Bone marrow (tissue), 2 donors: ENCODE measurements around the gene MGME1.

ENCODE experiments used
- DNase-seq, 2 donors: peaks; one replicate each; lab custom pipeline; 2025; lab: John Stamatoyannopoulos, UW

MGME1 gene

GRCh38 chr20:17940224-17940971, 28.4 kb upstream of the MGME1 start:
- DNase-seq = no peak

DNA sequence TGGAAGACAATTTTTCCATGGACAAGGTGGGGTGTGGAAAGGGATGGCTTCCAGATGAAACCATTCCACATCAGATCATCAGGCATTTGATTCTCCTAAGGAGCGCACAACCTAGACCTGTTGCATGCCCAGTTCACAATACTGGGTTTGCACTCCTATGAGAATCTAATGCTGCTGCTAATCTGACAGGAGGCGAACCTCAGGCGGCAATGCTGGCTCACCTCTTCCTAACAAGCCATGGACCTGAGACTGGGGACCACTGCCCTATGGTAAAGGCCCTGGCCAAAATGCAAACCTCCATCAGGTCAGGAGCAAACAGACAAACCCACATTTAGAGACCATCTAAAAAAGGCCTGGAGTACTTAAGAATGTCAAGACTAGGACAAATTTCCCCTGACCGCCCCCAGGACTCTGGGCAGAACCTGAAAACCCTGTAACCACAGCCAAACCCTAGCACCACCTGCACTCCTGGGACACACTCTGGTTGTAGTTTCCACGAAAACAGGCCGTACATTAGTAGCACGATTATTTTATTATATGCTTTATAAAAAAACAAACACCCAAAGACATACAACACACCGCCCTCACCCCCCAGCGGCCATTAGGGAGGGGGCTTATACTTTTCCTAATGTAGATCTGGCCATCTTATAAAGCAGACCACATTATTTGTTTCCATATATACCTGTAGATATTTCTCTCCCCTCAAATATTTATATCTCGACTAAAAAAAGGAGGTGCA, 27.6 kb upstream of the MGME1 start:
- no peak for DNase-seq

- DNase-seq = no peak
Measured at GRCh38 chr20:17941826-17942196, 27.0 kb upstream of the MGME1 start.

DNA sequence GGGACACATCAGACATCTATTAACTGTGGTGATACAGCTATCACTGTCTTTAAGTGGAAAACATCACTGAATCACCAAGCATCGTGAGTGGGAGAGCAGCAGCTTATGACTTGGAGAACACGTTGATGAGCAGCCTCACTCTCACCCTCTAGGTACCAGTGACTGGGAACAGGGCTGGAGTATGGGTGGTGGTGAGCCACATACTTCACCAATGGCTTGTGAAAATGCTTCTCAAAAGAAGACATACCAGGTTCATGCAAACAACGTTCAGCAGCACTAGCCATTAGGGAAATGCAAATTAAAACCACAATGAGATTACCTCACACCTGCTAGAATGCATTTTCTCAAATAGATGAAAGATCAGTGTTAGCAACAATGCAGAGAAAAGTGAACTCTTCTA, 25.5 kb upstream of the MGME1 start:
- DNase-seq = no peak

DNA sequence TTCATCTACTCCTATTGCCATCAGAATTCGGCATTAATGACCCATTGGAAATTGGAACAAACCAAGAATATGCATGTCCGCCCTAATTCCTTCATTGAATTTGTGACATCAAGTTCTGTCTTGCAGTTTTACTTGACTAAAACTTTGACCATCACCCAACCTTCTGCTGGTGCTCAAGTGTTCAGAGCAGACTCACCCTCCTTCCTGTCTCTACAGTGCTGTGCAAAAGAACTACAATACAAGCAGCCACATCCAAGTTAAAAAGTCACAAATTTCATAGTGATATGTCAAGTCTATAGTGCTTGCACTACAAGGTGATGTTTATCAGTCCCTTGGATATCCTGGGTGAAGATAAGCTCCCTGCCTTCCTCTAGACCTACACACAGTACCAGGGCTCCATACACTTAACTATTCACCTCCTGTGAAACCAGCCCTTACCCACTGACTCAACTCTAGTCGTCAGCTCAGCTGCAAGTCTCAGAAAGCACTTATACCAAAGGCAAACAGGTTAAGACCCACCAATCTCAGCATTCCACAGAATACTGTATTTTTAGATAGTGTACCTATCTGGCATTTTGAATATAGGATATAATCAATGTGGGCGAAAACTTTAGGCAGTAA, 23.9 kb upstream of the MGME1 start:
- DNase-seq = no peak

- DNase-seq = no peak
Measured at GRCh38 chr20:17946040-17946439, 22.8 kb upstream of the MGME1 start.

DNA sequence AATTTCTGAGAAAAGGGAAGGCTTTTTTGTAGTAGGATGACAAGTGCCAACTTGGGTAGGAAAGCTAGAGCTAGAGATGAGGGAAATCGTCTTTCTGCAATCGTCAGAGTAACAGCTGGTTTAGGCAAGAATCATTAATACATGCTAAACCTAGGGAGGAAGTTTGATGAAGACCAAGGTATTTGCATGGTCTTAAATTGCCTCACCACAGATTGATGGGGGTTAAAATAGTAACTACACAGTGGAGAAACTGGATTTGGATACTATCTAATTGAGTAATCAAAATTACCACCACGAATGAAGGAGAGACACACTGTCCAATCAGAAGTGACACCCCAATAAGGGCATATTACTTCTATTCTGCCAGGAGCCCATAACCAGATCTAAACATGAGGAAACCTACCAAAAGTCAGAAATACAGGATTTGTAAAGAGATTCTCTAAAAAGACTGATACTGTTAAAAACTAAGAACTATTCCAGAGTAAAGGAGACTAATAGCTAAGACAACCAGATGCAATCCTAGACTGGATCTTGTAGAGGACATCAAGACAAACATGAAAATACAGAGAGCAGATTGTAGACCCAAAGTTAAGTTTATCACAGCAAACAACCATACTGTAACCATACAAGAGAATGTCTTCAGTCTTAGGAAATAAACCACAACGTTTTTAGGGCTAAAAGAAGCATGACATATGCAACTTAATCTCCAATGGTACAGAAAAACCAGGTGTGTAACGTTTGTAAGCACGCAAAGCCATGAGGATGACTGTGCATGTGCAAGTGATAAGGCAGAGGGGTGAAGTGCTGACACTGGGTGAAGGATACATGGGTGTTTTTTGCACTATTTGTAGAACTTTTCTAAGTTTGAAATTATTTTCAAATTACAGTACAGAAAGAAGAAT, 22.0 kb upstream of the MGME1 start:
- DNase-seq = no peak

GRCh38 chr20:17947474-17947815, 21.4 kb upstream of the MGME1 start:
- DNase-seq = no peak

DNA sequence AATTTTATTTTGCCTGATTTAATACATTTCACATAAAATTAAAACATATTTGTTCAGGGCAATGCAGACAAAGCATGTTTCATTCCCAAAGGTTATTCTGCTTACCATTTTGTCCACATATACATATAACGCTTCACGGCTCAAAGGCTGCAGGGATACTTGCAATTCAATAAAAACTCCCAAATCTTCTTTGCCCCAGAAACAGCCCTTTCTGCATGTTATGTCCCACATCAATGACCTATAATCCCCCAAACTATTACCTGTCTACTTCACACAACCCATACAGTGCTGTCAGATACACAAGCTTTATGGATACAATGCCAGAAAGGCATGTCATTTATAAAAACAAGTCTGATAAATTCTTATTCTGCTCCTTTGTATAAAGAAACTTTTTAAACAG, 20.4 kb upstream of the MGME1 start:
- no peak for DNase-seq

DNA sequence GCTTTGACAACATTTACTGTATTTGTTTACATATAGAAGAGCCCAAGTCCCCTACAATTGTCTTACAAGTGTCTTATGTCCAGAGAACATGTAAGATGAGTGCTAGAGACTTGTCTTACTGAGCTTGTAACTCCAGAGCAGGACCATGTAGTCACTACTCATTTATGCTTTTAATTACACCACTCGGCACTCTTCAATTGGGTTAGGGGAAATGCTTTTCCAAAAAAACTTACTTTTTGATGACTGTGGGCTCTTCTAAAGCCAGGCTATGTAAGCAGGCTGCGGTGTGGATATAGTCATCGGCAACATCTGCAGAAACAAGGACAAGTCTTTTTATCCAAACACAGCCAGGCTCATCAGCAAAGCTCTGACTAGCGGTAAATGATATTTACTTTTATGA, 18.9 kb upstream of the MGME1 start:
- no peak for DNase-seq

DNA sequence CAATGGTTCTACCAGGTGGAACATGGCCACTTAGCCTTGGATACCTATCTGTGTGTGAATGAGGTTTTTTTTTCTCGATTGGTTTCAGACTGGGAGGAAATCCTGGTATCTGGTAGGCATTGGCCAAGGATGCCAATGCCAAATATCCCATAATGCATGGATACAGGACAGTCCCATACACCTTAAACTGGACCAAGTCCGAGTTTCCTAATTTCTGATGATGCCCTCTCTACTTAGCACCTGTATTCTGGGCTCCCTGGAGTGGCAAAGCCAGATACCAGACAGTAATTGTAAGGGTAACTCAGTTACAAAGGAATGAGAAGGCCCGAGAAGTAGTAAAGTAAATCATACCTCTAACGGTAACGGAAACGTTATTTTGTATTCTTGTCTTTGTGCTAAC, 18.1 kb upstream of the MGME1 start:
- no peak for DNase-seq

- no peak for DNase-seq
Measured at GRCh38 chr20:17951323-17951722, 17.5 kb upstream of the MGME1 start.

DNA sequence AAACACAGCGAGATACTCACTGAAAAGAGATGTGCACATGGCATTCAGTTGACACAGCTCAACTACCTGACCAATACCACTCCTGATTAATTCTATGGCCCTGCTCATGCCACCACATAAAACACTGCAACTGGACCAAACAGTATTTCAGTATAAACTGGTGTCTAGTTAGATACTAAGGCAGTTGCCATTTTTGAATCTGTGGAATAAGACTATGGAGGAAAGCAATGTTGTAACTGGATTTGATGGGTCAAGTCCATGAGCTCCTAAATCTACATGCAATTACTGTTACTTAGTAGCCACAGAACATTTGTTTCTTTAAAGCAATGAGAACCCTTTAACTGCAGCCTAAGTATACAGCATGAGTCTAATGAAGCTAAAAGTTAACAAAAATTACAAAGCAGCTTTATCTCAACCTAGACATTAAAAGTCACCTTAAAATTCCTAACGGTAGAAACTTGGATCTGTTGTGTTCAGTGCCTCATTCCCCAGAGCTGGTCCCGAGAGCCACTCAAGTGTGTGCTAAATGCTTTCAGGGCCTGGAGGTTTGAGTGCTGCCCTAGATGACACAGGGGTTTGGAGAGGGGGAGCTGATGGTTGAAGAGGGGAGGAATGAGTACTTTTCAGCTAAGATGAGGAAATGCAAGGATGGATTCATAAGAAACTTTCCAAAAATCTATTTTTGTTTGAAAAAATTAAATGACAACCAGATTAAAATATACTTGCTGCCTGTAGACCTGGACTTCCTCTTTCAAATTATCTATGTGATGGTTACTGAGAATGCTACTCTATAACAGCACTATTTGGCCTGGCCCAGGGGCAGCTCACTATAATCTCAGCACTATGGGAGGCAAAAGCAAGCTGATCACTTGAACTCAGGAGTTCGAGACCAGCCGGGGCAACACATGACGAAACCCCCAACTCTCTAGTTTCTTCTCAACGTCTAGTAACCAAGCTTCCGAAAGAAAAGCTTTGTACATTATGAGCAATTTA, 15.8 kb upstream of the MGME1 start:
- no peak for DNase-seq

DNA sequence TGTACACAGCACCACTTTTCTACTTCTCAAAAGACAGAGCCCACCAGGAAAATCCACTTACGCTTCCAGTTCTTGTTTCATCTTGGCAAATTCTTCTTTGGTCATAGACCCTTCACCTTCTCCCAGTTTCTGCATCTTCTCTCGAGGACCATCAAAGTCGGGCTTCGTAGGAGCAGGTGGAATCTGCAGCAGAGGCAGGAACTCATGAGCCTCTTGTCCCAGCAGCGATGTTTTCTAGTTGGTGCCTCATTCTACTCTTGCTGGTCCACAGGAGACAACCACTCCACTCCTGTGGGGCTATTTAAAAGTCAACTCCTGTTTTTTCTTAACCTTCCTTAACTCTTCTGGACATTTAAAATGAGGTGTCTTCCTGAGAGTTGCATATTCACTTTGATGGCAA, 14.9 kb upstream of the MGME1 start:
- DNase-seq = no peak

GRCh38 chr20:17955302-17955701, 13.5 kb upstream of the MGME1 start:
- no peak for DNase-seq

GRCh38 chr20:17956099-17956685, 12.6 kb upstream of the MGME1 start:
- DNase-seq = no peak

- no peak for DNase-seq
Measured at GRCh38 chr20:17957505-17958363, 11.1 kb upstream of the MGME1 start.

DNA sequence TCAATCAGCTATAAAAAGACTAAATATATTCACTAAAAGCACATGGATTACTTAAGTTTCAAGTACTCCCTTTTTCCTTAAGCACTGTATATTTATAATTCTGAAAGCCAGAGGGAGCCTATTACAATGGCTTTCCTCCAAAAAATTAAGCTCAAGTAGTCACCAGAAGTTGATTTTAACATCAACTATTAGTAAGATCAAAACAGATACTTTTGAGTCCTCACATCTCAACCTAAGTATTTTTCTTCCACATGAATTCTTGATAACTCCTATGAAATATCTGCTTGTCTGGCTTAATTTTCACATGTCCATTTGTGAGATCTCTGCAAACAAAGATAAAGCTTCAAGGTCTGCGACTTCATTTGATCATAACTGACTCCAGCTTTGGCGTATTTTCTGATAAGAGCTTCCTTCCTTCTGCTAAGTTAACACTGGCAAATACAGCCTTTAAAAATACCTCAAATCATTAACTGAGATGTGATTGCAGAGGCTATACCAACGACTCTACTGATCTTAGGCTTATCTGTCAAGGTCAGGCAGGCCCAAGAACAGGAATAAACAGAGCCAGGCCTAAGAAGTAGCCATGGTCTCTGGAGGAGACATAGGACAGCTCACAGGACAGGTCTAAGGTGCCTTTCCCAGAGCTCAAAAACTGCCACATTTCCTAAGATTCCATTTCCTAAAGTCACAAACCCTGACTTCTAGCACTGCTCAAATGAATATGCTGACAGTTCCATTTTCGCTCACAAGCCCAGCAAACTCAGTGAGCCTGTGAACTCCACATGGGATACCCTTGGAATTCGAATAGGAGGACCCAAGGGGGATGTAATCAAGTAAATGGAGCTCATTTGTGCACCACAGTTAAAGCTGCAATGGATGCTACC, 10.2 kb upstream of the MGME1 start:
- no peak for DNase-seq

GRCh38 chr20:17959257-17959627, 9.6 kb upstream of the MGME1 start:
- no peak for DNase-seq
